Hepatocyte (in vitro differentiated cells): ENCODE data around the gene ZSCAN31. TPM values are rescaled to one million over a fixed set of nuclear protein-coding genes. Genes with fewer than 3 reads are reported as not detected.

ENCODE experiments used
- DNase-seq: peaks from one replicate; pipeline ENCODE4 v3.0.0-alpha.2; 2016; ENCODE audit warnings: low spot score
- H2AFZ ChIP-seq: fragments of 200-600 bp; sonication (generic); 2 replicates; pipeline ENCODE4 v1.6.0; 2016; ENCODE audit warnings: antibody characterized with exemption, mild to moderate bottlenecking
- H3K27ac ChIP-seq: fragments of 200-600 bp; sonication (generic); 2 replicates; pipeline ENCODE4 v1.5.1; 2016; ENCODE audit warnings: mild to moderate bottlenecking
- H3K27me3 ChIP-seq: fragments of 200-600 bp; sonication (generic); 2 replicates; pipeline ENCODE4 v1.6.1; 2016
- H3K36me3 ChIP-seq: fragments of 200-600 bp; sonication (generic); replicated peaks from 2 replicates; pipeline ENCODE4 v1.5.1; 2016; ENCODE audit warnings: low read depth; ENCODE audit not compliant: insufficient read depth
- H3K4me1 ChIP-seq: fragments of 200-600 bp; sonication (generic); 2 replicates; pipeline ENCODE4 v1.5.1; 2016; ENCODE audit warnings: mild to moderate bottlenecking, moderate library complexity; ENCODE audit not compliant: insufficient read depth
- H3K4me2 ChIP-seq: fragments of 200-600 bp; sonication (generic); 2 replicates; pipeline ENCODE4 v1.6.0; 2016
- H3K4me3 ChIP-seq: fragments of 200-600 bp; sonication (generic); 2 replicates; pipeline ENCODE4 v1.5.1; 2016; ENCODE audit warnings: mild to moderate bottlenecking
- H3K79me2 ChIP-seq: fragments of 200-600 bp; sonication (generic); 2 replicates; pipeline ENCODE4 v1.6.0; 2017; ENCODE audit warnings: mild to moderate bottlenecking
- H3K9me2 ChIP-seq: fragments of 200-600 bp; sonication (generic); replicated peaks from 2 replicates; pipeline ENCODE4 v1.6.0; 2017; ENCODE audit warnings: mild to moderate bottlenecking; ENCODE audit not compliant: insufficient read depth
- H3K9me3 ChIP-seq: fragments of 200-600 bp; sonication (generic); 2 replicates; pipeline ENCODE4 v1.5.1; 2016; ENCODE audit warnings: low read depth, mild to moderate bottlenecking
- H4K20me1 ChIP-seq: fragments of 200-600 bp; sonication (generic); 2 replicates; pipeline ENCODE4 v1.6.0; 2016; ENCODE audit warnings: mild to moderate bottlenecking; ENCODE audit not compliant: insufficient read depth, poor library complexity, severe bottlenecking
- EZH2 ChIP-seq: fragments of 200-600 bp; sonication (generic); IDR thresholded peaks from 2 replicates; pipeline ENCODE4 v1.6.1; 2016; ENCODE audit warnings: antibody characterized with exemption, mild to moderate bottlenecking, borderline replicate concordance
- EZH2phosphoT487 ChIP-seq: fragments of 200-600 bp; sonication (generic); IDR thresholded peaks from one replicate; pipeline ENCODE4 v1.6.1; 2018; ENCODE audit warnings: antibody characterized with exemption, mild to moderate bottlenecking, low read depth, moderate library complexity; ENCODE audit not compliant: unreplicated experiment, severe bottlenecking
- WGBS: methylation state at CpG from one replicate; pipeline ENCODE4 v1.1.6; 2016; ENCODE audit warnings: low lambda C conversion rate; ENCODE audit errors: missing lambda C conversion rate; 5-methylcytosine and 5-hydroxymethylcytosine counted together
- polyA plus RNA-seq: library from polyadenylated mRNA; unstranded; fragments of >200 nt; fragmentation: Nextera tagmentation; extraction: Ambion mirVana; gene quantifications from 2 replicates; pipeline ENCODE4 v1.2.1, GENCODE V29; 2016
- total RNA-seq: library from RNA; depleted of rRNA; stranded (reverse); fragments of >200 nt; gene quantifications from 2 replicates; pipeline ENCODE4 v1.2.3, GENCODE V29; 2014
- TF ChIP-seq, protein P1 (sequence below): fragments of 200-600 bp; sonication (generic); IDR thresholded peaks from 2 replicates; pipeline ENCODE4 v1.5.1; 2016; ENCODE audit warnings: antibody characterized with exemption, mild to moderate bottlenecking; ENCODE audit not compliant: poor library complexity

The ZSCAN31 gene
- total and polyA plus RNA-seq, 2 experiments from 2014 or later, result 1.8 to 4.6 TPM

DNA sequence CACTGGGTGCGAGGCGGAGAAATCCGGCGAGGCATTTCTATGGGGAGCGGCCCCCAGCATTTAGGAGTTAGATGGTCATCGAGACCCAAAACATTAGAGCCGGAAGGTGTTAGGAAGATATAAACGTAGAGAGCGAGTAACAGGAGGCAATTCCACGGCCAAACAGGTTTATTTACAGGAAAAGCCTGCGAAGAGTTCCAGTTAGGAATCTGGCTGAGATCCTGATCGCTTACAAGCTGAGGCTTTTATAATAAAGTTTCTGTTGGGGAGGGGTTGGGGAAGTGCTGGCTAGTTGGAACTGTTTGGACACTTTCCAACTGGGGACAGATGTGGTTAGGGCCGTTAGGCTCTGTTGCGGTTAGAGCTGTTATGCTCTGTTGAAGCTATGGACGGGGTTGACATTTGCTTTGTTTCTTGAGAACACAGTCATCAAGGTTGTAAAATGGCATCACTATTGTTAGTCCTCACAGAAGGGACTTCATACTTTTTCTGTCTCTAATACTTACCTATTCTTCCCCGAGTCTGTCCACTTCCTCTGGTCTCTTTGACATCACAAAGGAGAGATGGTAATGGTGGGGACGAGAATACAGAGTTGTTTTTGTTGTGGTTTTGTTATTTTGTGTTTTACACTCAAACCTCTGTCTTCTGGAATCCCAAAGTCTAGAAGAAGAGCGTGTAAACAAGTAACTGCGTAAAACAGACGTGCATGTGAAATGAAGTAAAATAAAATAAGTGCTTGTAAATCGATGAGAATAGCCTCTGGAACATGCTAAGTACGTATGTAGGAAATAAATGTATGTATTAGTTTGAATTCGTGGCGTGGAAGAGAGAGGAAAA lies 554 bp upstream of the ZSCAN31 start:
- H3K9me3 ChIP-seq, result no peaks in the 10 kb centered on the region
- no peaks in the 10 kb centered on the region for H3K27me3 ChIP-seq
- 15% methylated on average over 24 of the region's 24 CpGs for WGBS
- no peaks in the 10 kb centered on the region for H4K20me1 ChIP-seq
- peak overlapping the region; percentile 74 for H3K4me2 ChIP-seq
- peak overlapping the region; percentile 94 for H3K27ac ChIP-seq
- no peaks in the 10 kb centered on the region for H3K36me3 ChIP-seq
- peak; percentile 69 for DNase-seq
- peaks cover 13% of the 10 kb centered on the region for H3K79me2 ChIP-seq
- peaks cover 7% of the 10 kb centered on the region for H3K4me1 ChIP-seq
- peak overlapping the region; percentile 14 for H2AFZ ChIP-seq
- no peaks in the 10 kb centered on the region for H3K9me2 ChIP-seq
- peak overlapping the region; percentile 56 for H3K4me3 ChIP-seq
- TF ChIP-seq, protein P1, sequence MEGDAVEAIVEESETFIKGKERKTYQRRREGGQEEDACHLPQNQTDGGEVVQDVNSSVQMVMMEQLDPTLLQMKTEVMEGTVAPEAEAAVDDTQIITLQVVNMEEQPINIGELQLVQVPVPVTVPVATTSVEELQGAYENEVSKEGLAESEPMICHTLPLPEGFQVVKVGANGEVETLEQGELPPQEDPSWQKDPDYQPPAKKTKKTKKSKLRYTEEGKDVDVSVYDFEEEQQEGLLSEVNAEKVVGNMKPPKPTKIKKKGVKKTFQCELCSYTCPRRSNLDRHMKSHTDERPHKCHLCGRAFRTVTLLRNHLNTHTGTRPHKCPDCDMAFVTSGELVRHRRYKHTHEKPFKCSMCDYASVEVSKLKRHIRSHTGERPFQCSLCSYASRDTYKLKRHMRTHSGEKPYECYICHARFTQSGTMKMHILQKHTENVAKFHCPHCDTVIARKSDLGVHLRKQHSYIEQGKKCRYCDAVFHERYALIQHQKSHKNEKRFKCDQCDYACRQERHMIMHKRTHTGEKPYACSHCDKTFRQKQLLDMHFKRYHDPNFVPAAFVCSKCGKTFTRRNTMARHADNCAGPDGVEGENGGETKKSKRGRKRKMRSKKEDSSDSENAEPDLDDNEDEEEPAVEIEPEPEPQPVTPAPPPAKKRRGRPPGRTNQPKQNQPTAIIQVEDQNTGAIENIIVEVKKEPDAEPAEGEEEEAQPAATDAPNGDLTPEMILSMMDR, result no peak
- TF ChIP-seq EZH2 (no peak), EZH2phosphoT487 (no peak)

DNA sequence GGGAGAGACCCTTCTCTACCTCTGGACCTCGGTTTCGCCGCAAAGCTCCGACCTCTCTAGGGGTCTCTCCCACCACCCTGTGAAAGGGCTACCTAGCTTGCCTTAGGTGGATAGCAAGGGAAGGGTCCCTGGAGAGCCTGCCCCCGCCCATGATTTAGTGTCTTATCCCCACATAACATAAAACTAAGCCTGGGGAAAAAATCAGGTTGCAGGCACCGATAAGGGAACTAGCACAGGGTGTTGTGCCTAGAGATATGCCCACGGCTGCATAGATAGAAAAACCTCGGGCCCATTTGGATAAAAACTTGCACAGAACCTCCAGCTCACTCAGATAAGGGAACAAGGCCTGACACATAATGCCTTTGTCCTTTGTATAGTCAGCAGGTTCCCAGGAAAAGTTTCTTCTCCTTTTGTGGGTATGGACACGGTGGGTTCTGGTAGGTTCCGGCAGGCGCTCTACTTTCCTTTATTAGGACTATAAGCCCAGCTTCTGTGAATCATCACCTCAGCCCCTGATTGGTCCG lies 846 bp downstream of the ZSCAN31 start:
- H3K27ac ChIP-seq, result peak overlapping the region; percentile 90
- DNase-seq, result no peak
- H2AFZ ChIP-seq, result peak overlapping the region; percentile 31
- TF ChIP-seq EZH2phosphoT487 (no peak), EZH2 (no peak)
- TF ChIP-seq, protein P1, result no peak
- H3K79me2 ChIP-seq, result peaks cover 13% of the 10 kb centered on the region
- no peaks in the 10 kb centered on the region for H4K20me1 ChIP-seq
- peaks cover 7% of the 10 kb centered on the region for H3K4me1 ChIP-seq
- H3K4me2 ChIP-seq, result peak overlapping the region; percentile 70
- H3K36me3 ChIP-seq, result no peaks in the 10 kb centered on the region
- H3K9me3 ChIP-seq, result no peaks in the 10 kb centered on the region
- no peaks in the 10 kb centered on the region for H3K9me2 ChIP-seq
- peak overlapping the region; percentile 10 for H3K4me3 ChIP-seq
- 40% methylated on average over 12 of the region's 12 CpGs for WGBS
- H3K27me3 ChIP-seq, result no peaks in the 10 kb centered on the region

DNA sequence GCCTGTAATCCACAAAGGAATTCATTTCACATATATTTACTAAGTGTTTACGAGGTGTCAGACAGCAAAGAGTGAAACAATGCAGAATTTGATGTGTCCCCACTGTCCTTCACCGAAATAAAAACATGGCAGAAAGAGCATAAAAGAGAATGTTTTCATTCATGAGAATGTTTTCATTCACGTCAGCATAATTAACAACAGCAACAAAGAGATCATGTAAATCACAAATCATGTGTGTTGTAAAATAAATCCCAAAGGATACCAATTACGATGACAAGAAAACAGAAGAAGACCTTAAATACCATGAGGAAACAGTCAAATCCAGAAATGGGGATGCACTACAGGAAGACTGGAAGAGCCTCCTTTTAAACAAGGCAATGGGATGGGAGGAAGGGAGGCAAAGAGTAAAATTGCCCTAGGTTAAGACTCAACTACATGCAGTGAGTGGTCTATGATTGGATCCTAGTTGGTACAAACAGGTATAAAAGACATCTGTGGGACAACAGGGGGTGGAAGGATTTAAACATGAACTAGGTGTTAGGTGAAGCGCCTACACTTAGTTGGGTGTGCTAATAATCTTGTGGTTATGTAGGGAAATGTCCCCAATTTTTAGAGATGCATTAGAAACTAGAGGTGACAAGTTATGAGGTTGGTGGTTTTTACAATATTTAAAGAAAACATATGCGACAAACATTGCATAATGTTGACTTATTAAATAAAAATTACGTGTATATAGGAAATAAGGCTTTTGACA lies 1.5 kb downstream of the ZSCAN31 start:
- 83% methylated on average over 7 of the region's 7 CpGs for WGBS
- Histone ChIP-seq H3K36me3 (no peaks in the 10 kb centered on the region), H3K9me2 (no peaks in the 10 kb centered on the region), H3K27ac (peak overlapping the region; percentile 90), H4K20me1 (no peaks in the 10 kb centered on the region), H3K9me3 (no peaks in the 10 kb centered on the region), H3K79me2 (peaks cover 13% of the 10 kb centered on the region), H3K4me1 (peaks cover 7% of the 10 kb centered on the region), H3K4me3 (no peak overlapping the region), H2AFZ (peak overlapping the region; percentile 31), H3K27me3 (no peaks in the 10 kb centered on the region), H3K4me2 (peak overlapping the region; percentile 70)
- TF ChIP-seq EZH2, result no peak
- peak; percentile 3 for TF ChIP-seq EZH2phosphoT487
- no peak for DNase-seq
